GM19468 (cell line): ENCODE data around the gene NIPBL.

Experiments used
- ATAC-seq: cut with Tn5 transposase; IDR thresholded peaks from one replicate; pipeline ENCODE4 v1.9.1; 2021; ENCODE audit warnings: mild to moderate bottlenecking, moderate library complexity, moderate number of reproducible peaks; ENCODE audit not compliant: unreplicated experiment; ENCODE audit errors: extremely low read depth

The NIPBL gene

DNA sequence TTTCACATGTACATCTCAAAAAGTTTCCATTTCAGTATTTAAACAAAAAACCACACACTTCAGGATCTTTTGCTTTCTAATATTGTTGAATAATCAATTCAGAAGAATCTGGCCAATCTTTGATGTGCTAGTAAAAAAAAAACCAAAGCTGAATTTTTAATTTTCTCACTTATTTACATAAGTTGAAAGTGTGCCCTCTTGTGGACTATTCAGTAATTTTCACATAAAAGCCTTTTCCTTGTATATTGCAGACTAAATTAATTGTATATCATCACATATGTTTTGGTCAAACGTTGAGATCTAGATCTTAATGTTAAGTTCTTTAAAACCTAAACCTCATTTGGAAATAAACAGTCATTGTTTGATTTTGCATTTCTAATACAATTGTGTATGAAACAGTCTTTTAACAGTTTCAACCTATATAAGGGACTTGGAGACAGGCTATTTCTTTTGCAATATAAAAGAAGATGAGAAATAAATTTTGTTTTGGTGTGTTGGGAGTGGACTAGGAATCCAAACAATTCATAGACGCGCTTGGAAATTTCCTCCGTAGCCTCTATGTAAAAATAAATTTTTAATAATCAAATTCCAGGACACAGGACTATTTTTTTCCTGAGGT lies 68.1 kb downstream of the NIPBL start:
- no peak for ATAC-seq

DNA sequence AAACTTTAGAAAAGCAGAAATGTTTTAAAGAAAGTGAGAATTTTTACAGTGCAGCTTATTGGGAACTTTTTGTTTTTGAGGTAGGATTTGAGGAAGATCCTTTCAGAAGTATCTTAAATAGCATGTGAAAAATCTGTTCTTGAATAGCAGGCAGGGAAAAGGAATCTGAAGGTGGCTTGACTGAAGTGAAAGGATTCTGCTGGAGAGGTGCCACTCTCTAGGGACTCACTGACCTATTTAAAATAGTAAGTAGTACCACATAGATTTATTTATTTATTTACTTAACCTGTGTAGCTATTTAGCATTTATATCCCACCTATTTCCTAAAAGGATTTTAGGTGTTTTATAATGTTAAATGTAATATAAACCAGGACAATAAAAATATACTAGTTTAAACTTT lies 69.1 kb downstream of the NIPBL start:
- no peak for ATAC-seq

DNA sequence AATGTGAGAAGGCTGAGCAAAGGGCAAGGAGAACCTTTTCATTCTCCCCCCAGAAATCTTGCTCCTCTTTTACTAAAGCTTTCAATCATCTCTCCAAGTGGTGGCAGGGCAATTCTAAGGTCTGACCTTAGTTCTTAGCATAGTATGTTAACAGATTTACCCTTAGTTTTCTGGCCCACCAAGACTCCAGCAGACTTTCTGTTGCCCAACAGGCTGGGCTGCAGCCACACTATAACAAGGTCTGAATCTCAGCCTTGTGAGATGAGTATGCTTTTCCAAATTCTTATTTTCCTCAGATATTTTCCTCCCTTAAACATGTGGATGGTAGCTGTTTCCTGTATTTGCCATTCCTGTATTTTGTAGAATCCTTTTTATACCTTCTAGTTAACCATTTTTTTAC lies 69.5 kb downstream of the NIPBL start:
- no peak for ATAC-seq

DNA sequence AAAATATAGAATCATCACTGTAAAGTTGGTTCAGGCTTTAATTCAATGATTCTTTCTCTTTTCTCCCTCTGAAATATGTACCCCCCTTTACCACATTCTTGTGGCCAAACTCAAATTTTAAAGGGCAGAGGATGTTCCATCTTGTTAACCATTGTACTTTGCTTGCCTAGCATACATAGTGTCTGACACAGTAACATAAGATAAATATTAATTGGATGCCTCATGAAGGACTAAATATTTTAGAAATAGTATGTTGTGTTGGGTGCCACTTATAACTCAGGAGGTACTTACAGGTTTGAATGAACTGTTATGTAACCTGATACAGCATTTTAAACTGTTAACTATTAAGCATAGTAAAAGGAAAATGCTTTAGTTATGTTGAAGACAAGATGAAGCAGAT lies 71.5 kb downstream of the NIPBL start:
- no peak for ATAC-seq

DNA sequence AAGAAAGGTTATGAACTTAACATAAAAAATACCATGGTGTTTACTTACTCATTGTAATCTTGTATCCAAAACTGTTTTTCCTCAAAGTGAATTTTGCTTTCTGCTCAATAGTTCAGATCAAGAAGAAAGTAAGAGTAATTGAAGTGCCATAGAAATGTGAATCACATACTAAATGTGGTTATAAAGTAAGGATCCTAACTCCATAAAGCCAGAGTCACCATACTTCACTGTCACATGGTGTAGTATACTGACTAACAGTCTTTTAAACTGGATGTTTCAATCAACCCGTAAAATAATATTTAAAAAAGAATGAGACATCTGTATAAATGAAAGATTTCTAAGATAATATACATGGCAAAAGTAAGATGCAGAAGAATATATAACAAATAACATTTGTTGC lies 72.1 kb downstream of the NIPBL start:
- no peak for ATAC-seq

DNA sequence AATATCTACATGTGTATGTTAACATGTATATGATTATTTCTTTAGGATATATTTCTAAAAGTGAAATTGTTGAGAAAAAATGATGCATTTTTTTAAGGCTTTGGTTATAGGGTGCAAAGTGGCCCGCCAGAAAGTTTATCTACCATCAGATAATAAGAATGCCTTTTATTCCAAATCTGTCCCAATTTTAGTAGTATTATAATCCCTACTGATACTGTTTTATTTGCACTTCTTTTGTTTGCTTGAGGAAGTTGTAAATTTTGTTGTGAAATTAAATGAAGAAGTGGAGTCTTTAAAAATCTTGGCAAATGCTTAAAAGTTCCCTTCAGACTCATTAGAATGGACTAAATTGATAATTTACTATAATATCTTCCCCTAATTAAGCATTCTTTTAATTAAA lies 73.0 kb downstream of the NIPBL start:
- ATAC-seq = no peak

DNA sequence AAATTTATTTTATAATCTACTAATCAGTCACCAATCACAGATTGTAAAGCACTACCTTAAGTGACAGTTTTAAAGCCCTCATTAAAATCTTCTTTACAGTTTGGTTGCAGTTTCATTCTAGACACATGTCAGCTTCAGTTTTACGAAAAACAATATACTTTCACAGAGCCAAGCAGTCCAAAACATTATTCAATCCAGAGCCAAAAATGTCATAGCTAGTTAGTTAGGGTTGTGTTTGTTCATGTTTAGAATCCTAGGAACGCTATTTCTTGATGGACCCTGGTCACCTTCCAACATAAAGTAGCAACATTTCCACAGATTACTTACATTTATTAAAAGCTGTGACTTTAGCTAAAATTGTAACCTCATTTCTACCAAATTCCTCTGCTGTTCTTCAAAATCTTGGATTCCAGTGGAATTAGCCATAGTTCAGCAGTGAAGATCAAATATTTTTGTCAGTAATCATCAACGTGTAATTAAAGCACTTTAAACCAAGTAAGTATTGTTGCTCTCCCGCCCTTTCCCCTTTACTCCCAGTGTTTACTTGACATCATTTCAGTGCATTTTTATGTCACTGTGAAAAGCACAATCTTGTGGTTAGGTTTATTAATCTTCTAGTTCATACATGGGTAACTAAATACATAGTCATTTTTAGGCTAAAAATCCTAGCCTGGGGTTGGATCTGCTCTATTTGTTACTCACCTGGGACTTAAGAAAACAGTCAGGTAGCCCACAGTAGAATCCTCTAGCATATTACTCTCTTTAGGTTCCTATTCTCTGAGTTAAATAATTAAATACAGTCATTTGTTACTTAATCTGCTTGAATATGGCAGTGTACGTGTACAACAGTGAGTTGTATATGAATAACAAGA lies 74.3 kb downstream of the NIPBL start:
- ATAC-seq = no peak

DNA sequence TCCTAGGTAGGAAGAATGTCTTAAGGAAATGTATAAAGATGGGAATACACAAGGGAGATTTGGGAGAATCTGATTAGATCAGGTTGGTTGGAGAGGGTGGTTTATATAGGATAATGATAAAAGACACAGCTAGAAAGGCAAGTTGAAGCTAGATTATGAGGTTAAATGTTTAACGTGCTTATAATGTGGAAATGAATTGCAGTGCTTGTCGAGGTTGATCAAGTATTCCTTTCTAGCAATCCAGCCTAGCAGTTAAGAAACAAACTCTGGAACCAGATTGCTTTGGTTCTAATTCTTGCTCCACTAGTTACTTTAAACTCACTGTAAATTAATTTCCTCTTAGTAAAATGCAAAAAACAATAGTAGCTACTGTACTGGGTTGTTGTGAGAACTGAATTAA lies 76.5 kb downstream of the NIPBL start:
- no peak for ATAC-seq

DNA sequence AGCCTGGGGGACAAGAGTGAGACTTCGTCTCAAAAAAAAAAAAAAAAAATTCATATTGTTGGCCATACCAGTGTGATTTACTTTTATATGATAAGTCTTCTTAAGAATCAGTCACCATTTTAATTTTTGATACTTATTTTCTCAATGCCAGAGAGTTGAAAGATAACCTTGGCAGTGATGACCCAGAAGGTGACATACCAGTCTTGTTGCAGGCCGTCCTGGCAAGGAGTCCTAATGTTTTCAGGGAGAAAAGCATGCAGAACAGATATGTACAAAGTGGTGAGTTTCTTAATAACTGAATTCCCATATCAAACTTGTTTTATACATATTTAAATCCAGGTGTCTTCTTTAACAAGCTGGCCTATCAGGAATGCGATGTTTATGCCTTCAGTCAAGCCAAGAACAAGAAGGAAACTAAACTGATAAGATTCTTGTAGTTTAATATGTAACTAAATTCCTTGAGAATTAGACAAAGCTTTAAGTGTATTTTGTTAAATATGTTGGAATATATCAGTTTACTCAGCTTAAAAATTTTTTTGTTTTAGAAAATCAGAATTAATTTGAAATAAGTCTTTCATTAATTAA lies 81.5 kb downstream of the NIPBL start:
- ATAC-seq = no peak

DNA sequence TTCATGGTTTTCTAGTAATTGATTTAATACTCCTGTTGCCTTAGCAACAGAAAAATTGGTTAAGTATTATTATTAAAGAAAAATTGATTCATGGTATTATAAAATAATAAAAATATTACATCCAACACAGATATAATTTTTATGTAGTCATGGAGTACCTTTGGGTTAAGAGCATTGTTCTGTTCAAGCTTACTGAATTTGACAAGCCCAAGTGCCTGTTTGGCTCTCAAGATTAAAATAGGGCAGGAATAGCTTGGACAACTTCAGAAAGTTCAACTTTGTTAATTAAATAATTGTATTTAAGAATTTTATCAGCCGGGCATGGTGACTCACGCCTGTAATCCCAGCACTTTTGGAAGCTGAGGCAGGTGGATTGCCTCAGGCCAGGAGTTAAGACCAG lies 82.0 kb downstream of the NIPBL start:
- ATAC-seq = no peak

DNA sequence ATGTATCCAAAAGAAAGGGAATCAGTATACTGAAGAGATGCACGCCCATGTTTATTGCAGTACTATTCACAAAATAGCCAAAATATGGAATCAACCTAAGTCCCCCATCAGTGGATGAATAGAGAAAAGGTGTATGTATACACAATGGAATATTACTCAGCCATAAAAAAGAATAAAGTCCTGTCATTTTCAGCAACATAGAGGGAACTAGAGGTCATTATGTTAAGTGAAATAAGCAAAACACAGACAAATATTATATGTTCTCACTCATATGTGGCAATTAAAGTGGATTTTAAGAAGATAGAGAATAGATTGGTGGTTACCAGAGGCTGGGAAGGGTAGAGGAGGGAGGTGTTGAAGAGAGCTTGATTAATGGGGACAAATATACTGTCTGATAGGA lies 88.6 kb downstream of the NIPBL start:
- ATAC-seq = no peak

DNA sequence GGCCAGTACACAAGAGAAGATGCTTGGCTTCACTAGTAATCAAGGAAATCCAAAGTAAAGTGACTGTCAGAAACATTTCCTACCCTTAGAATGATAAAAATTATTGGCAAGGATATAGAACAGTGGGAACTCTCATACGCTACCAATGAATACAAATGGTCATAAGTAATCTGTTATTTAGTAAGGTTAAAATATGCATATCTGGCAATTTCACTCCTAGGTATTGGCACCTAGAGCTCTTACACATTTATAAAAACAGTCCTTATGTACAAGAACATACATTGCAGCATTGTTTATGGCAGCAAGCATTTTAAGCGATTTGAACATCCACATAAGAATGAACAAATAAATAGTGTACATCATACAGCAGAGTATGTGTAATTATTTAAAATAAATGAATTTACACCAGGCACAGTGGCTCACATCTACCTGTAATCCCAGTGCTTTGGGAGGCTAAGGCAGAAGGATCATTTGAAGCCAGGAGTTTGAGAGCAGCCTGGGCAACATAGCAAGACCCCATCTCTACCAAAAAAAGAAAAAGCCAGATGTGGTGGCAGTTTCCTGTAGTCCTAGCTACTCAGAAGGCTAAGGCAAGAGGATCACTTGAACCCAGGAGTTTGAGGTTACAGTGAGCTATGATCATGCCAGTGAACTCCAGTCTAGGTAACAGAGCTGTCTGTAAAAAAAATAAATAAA lies 93.3 kb downstream of the NIPBL start:
- ATAC-seq = no peak

DNA sequence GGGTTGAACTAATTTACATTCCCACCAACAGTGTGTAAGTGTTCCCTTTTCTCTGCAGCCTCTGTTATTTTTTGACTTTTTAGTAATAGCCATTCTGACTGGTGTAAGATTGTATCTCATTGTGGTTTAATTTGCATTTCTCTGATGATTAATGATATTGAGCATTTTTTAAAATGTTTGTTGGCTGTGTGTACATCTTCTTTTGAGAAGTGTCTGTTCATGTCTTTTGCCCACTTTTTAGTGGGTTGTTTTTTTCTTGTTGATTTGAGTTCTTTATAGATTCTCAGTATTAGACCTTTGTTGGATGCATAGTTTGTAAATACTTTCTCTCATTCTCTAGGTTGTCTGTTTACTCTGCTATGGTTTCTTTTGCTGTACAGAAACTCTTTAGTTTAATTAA lies 101.6 kb downstream of the NIPBL start:
- no peak for ATAC-seq

DNA sequence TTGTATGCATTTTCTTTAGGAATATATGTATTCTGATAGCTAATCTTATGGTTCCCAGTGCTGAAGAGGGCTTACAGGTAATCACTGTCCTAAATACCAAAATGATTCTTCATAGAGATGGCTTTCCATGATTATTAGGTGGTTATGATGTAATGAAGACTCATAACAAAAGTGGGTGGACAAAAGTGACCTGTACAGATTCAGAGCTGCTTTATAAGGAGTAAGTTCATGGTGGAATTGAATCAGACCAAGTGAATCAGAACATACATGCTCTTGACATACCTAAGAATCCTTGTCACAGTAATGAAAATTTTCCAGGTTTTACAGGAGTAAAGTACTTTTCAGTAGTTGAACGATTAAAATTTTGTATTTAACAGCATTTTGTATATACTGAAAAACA lies 105.6 kb downstream of the NIPBL start:
- ATAC-seq = no peak

DNA sequence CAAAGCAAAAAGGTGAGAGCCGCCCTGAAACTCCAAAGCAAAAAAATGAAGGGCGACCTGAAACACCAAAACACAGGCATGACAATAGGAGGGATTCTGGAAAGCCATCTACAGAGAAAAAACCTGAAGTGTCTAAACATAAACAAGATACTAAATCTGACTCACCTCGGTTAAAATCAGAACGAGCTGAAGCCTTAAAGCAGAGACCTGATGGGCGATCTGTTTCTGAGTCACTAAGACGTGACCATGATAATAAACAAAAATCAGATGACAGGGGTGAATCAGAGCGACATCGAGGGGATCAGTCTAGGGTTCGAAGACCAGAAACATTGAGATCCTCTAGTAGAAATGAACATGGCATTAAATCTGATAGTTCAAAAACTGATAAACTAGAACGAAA lies 108.8 kb downstream of the NIPBL start:
- ATAC-seq = no peak

DNA sequence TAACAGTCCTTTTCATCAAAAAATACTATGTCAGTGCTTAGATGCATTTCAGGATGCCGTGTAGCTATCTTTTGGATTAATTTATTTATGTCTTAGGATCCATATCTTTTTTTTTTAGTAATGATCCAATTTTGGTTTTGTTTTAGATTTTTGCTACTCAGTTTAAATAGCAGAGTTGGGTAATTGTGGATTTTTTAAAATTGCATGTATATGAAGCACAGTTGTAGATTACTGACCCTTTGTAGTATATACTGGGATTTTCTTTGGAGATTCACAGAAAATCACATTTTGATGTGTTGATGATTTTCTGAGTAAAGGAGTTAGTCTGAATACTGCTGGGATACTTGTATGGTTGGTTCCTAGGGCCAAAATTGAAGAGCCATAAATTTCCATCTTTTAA lies 111.8 kb downstream of the NIPBL start:
- ATAC-seq = no peak

DNA sequence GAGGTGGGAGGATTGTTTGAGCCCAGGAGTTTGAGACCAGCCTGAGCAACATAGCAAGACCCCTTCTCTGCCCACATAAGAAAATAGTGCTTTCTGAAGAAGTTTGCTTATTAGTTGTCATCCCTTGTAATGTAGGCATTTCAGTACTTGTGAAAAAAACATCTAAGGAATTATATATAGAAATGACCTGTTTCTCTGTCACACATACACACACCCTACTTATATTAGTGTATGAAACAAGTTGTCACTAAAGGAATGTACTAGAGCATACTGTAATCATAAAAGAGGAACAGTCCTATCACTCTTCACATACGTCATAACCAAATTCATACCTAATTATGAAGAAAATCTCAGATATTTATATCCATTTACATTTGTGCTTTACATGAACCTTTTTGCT lies 122.0 kb downstream of the NIPBL start:
- no peak for ATAC-seq

DNA sequence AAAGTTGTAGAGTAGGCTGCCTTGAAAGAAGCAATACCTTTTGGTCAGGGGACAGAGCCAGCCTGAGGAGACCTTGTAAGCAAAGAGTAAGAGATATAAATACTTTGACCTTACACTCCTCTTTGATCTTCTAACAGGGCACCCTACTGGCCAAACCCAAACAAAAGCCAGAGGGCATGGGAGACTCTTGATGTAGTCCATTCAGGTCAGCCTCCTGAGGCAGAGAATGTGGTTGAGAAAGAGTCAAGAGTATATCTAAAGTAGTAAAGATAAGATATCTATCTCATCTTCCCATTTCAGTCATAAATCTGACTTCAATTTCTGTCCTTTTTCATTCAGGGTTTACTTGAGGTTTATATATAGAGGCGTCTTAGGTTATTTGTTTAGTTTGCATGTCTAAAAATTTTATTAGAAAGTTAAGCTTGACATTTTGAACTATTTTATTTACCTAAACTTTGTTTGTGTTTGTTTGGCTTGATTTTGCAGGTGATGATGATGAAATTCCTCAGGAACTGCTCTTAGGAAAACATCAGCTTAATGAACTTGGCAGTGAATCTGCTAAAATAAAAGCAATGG lies 125.7 kb downstream of the NIPBL start:
- ATAC-seq = no peak

DNA sequence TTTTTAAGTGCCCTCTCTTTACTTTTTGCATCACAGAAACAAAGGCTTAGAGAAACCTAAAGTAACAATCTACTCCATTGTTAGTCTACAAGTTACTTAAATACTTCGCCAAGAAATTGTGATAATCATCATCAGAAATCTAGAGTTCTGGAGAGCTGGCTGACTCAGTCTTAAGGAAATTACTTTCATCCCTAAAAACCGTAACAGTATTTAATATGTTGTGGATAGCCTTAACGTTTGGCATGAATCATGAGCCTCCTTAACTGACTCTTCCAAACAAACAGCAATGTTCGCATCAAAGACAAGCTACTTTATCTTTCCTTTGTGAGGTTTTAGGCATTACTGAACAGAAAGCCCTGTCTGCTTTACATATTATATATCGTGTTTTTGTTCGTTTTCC lies 128.7 kb downstream of the NIPBL start:
- no peak for ATAC-seq

DNA sequence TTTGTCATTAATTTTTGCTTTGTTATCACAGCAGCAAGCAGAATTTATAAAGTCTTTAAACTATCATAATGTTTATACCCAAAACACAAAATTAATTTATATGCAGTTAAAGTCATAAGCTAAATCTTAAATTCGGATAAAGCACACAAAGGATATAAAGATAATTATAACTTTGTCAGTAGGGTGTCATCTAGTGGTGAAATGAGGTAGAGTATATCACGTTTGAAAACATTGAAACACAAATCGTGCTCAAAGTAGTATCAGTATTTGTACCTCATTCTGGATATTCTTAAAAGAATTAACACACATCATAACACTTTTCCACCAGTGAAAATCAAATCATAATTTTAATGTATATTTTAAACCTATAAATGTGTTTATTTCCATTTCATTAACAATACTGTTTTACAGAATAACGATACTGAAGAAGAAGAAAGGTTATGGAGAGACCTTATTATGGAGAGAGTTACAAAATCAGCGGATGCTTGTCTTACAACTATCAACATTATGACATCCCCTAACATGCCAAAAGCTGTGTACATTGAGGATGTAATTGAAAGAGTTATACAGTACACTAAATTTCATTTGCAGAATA lies 129.5 kb downstream of the NIPBL start:
- no peak for ATAC-seq
